Left lobe of liver (tissue), 2 donors: ENCODE results near the gene LCE3E. TPM values are rescaled to one million over a fixed set of nuclear protein-coding genes. Genes with fewer than 3 reads are reported as not detected.
A peak's percentile ranks its signal among the peaks of the same experiment; 100 is the strongest.

Source experiments
- ATAC-seq: fragments of 200-7000 bp; cut with Tn5 transposase; one replicate; pipeline ENCODE4 v1.9.1; 2020; ENCODE audit warnings: mild to moderate bottlenecking, moderate library complexity
- DNase-seq: peaks from one replicate; pipeline ENCODE4 v3.0.0-alpha.2; 2020; ENCODE audit warnings: low spot score
- total RNA-seq: library from RNA; stranded (reverse); gene quantifications from one replicate; pipeline ENCODE4 v1.2.1, GENCODE V29; 2021
- donor health status: DM: no; HTN: no; CAD: no; lungs with moderate emphysema.
- donor health status: DM: no; HTN: yes; CAD: no.

LCE3E gene
- total RNA-seq, 1 donor from 2014 or later = not detected

DNA sequence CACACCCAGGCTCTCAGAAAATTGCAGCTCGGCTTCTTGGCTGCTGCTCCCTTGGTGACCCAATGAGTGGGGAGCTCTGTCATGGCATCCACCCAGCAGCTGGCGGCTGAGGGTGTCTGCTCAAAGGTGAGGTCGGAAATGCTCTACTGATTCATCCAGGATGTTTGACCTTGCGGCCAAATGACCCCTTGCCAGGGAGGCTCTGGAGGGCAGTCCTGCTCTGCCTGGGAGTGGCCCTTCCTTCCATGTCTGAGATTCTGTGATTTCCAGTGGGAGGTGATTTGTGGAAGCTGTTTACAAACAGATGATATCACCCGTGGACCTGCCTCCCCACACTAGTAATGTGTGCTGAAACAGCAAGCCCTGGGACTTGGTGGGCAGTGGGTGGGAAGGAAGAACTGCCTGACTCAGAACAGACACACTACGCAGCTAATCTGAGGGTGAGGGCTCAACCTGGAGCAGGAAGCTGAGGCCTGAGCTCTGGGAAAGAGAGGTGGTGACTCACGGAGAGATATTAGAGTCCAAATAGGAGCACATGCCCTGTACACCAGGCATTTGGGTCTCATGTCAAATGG, 49.3 kb downstream of the LCE3E start:
- peak; percentile 63 for DNase-seq
- peak; percentile 87 for ATAC-seq

- DNase-seq = no peak
- no peak for ATAC-seq
Measured at GRCh38 chr1:152516082-152516481, 50.5 kb downstream of the LCE3E start.

Other genes with a start within 250 kb of the LCE3E start
- gene FLG, start 241.5 kb downstream of the LCE3E start, total RNA-seq = not detected
- not detected for gene FLG2, start 206.8 kb downstream of the LCE3E start, total RNA-seq
- not detected for gene CRNN, start 152.5 kb downstream of the LCE3E start, total RNA-seq
- gene LCE5A, start 56.0 kb downstream of the LCE3E start, total RNA-seq = not detected
- not detected for gene CRCT1, start 52.3 kb downstream of the LCE3E start, total RNA-seq
- gene LCE3D, start 13.7 kb upstream of the LCE3E start, total RNA-seq = not detected
- not detected for gene LCE3C, start 33.5 kb upstream of the LCE3E start, total RNA-seq
- not detected for gene LCE3B, start 47.0 kb upstream of the LCE3E start, total RNA-seq
- gene LCE3A, start 56.3 kb upstream of the LCE3E start, total RNA-seq = not detected
- gene LCE2D, start 96.6 kb upstream of the LCE3E start, total RNA-seq = not detected
- gene LCE2C, start 108.5 kb upstream of the LCE3E start, total RNA-seq = not detected
- gene LCE2B, start 119.3 kb upstream of the LCE3E start, total RNA-seq = not detected
- not detected for gene LCE2A, start 131.6 kb upstream of the LCE3E start, total RNA-seq
- gene LCE4A, start 141.4 kb upstream of the LCE3E start, total RNA-seq = not detected
- gene KPRP, start 191.2 kb upstream of the LCE3E start, total RNA-seq = not detected
- not detected for gene LCE1F, start 208.4 kb upstream of the LCE3E start, total RNA-seq
- not detected for gene LCE1E, start 219.5 kb upstream of the LCE3E start, total RNA-seq
- not detected for gene LCE1D, start 229.9 kb upstream of the LCE3E start, total RNA-seq
- gene LCE1C, start 239.9 kb upstream of the LCE3E start, total RNA-seq = not detected
- gene LCE1B, start 245.2 kb upstream of the LCE3E start, total RNA-seq = not detected